GM21723 (cell line): Measurements from ENCODE around the gene RAB1B.
"Not testable (repeated sequence)": the region's sequence is repeated elsewhere in the genome, so short reads cannot be mapped to it uniquely, and the experiment has no call there.

ENCODE experiments used
- ATAC-seq: cut with Tn5 transposase; IDR thresholded peaks from one replicate; pipeline ENCODE4 v1.9.1; 2021; ENCODE audit warnings: mild to moderate bottlenecking, moderate library complexity; ENCODE audit not compliant: unreplicated experiment

Gene RAB1B

GRCh38 chr11:66317723-66318599, 49.5 kb downstream of the RAB1B start:
- ATAC-seq = no peak

DNA sequence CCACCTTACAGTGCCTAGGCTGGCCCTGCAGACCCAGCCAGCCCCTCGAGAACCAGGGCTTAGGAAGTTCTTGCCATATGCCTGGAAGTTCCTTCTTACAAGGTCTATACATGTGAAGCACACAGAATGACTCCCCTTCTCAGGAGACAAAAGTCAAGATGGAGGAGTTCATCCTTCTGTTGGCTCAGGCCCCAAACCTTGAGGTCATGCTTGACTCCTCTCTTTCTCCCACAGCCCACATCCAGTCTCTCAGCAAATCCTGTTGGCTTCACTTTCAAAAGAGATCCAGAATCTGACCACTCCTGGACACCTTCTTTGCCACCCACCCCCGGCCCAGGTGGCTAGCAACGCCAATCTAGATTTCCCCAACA, 50.1 kb downstream of the RAB1B start:
- no peak for ATAC-seq

DNA sequence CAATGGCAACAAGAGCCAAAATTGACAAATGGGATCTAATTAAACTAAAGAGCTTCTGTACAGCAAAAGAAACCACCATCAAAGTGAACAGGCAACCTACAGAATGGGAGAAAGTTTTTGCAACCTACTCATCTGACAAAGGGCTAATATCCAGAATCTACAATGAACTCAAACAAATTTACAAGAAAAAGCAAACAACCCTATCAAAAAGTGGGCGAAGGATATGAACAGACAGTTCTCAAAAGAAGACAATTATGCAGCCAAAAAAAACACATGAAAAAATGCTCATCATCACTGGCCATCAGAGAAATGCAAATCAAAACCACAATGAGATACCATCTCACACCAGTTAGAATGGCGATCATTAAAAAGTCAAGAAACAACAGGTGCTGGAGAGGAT, 51.9 kb downstream of the RAB1B start:
- not testable (repeated sequence) for ATAC-seq

DNA sequence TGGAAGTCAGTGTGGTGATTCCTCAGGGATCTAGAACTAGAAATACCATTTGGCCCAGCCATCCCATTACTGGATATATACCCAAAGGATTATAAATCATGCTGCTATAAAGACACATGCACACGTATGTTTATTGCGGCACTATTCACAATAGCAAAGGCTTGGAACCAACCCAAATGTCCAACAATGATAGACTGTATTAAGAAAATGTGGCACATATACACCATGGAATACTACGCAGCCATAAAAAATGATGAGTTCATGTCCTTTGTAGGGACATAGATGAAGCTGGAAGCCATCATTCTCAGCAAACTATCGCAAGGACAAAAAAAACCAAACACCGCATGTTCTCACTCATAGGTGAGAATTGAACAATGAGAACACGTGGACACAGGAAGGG, 52.3 kb downstream of the RAB1B start:
- ATAC-seq = not testable (repeated sequence)

GRCh38 chr11:66321606-66322005, 53.2 kb downstream of the RAB1B start:
- ATAC-seq = no peak

DNA sequence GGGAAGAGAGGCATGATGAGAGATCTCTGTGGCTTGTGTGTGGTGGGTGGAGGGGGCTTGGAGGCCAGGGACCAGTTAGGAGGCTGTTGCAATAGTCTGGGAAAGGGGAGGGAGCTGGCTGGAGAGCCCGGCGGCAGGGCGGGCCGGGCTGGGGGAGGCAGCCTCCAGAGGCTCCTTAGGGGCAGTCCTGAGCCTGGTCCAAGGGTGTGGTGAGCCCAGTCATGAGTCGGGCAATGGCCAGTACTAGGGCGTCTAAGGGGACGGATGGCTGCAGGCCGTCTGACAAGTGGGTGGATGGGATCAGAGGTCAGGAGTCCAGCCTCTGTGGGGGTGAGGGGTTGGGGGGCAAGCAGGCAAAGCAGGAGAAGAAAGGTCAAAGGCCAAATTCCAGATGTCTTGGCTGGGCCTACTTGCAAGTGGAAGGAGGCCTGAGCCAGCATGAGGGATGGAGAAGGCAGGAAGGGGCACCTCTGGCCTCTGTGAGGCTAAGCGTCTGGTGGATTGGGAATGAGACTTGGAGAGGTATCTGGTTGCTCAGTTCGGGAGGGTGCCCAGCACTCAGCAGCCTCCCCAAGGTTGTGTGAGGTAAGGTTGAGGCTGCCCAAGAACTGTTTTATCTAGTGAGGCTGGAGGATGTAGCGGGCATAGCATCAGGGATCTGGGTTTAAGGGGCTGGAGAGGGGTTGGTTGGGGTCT, 54.4 kb downstream of the RAB1B start:
- no peak for ATAC-seq

DNA sequence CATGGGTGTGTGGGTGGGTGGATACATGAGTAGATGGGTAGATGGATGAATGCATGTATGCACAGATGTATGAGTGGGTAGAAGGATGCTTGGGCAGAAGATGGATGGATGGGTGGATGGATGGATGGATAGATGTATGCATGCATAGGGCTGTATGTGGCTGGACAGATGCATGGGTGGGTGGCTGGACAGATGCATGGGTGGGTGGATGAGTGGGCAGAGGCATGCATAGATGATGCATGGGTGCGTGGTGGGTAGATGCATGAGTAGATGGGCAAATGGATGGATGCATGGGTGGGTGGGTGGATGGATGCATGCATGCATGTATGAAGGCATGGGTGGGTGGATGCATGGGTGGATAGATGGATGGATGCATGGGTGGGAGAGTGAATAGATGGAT, 55.2 kb downstream of the RAB1B start:
- no peak for ATAC-seq

- no peak for ATAC-seq
Observed at GRCh38 chr11:66324664-66325063, 56.2 kb downstream of the RAB1B start.

DNA sequence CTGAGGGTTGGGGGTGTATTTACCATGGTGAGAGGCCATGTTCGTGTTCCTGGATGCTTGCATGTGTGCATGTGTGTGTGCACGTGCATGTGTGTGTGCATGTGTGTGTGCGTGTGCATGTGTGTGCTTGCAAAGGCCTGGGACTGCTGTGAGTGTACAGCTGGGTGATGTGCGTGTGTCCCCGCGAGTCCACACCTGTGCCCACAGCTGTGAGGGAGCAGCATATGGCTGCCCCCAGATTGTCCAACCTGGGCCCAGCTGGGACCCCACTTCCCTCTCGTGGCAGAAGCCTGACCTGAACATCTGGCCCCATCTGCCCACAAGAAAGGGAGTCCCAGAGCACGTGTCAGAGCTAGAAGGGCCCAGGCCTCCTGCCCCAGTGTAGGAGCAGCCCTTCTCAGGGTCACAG, 56.8 kb downstream of the RAB1B start:
- no peak for ATAC-seq

GRCh38 chr11:66326261-66327111, 58.0 kb downstream of the RAB1B start:
- no peak for ATAC-seq
